Heart left ventricle (tissue), 13 donors: Measurements from ENCODE around the gene ABL1.

ENCODE experiments used
- CTCF ChIP-seq, 12 donors: fragments of 200-600 bp; sonication (generic) in 4 of 12; IDR thresholded peaks; one replicate each; pipeline versions ENCODE4 v1.5.0 to v1.8.0; 2018 to 2022; ENCODE audit warnings: antibody characterized with exemption in 12 of 12, mild to moderate bottlenecking in 5 of 12
- POLR2A ChIP-seq, 2 donors: fragments of 450-650 bp; IDR thresholded peaks; one replicate each; pipeline ENCODE4 v1.6.1; 2017; ENCODE audit warnings: antibody characterized with exemption in 2 of 2, mild to moderate bottlenecking in 2 of 2, moderate library complexity in 2 of 2
- donor health status: ischemic (EF 13 %, LVEDD 7.1; RV severe dilation, severe dysfunction).
- donor health status: DM: no; HTN: yes; CAD: no.
- donor health status: DM: no; HTN: no; CAD: no.
- donor health status: ischemic (EF 25% LVEDD 6.9; RV normal size, moderate dysfunction).
- donor health status: ischemic (EF 25% LVEDD 5.7; RV mildly dilated, moderate dysfunction).
- donor health status: ischemic (EF 35%, LVEDD 5.7; RV mildly dilated, moderate dysfunction).
- donor health status: nonischemic (EF 11% LVEDD 7.7; RV severe dilation, severe dysfunction).
- donor health status: DM: yes; HTN: yes; CAD: no.
- donor health status: PGD.
- donor health status: ischemic (EF 29% LVEDD 5.4; RV normal size, mild dysfunction).
- donor health status: nonischemic (EF 23%, LVEDD 6.1; RV moderate dilation, normal function).

- TF ChIP-seq POLR2A (IDR thresholded peaks at IDR 0.05) (no peak), CTCF (IDR thresholded peaks at IDR 0.05) (no peak)
These were observed 71.1 kb downstream of the ABL1 start for GRCh38 chr9:130905902-130906734.
